GM18502 (cell line): Measurements from ENCODE around the gene APOL1.
"Not testable (repeated sequence)": the region's sequence is repeated elsewhere in the genome, so short reads cannot be mapped to it uniquely, and the experiment has no call there.

Experiments used
- ATAC-seq: cut with Tn5 transposase; IDR thresholded peaks from one replicate; pipeline ENCODE4 v1.9.1; 2021; ENCODE audit warnings: mild to moderate bottlenecking; ENCODE audit not compliant: unreplicated experiment, poor library complexity

The APOL1 gene

DNA sequence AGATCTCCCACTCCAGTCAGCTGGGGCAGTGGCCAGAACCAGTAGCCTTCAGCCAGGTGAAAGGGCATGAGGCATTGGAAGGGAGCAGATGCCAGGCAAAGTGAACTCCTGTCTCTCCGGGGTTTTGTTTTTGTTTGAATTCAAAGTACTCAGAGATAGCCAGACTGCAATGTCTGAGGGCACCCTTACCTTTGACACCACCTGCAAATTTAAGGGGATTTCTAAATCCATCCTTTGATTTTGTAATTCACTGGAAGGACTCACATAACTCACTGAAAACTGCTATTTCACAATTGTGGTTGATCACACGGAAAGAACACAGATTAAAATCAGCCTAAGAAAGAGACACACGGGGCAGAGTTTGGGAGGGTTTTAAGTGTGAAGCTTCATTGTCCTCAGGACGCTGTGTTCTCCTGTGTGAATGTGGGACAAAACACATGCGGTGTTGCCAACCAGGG is 10.3 kb downstream of the APOL1 start:
- ATAC-seq, result not testable (repeated sequence)

- ATAC-seq, result not testable (repeated sequence)
Measured at GRCh38 chr22:36263886-36264664, 11.1 kb downstream of the APOL1 start.

- no peak for ATAC-seq
Measured at GRCh38 chr22:36267058-36267457, 14.1 kb downstream of the APOL1 start.

GRCh38 chr22:36267896-36268485 is 15.1 kb downstream of the APOL1 start:
- ATAC-seq, result no peak

- not testable (repeated sequence) for ATAC-seq
Measured at GRCh38 chr22:36271231-36271630, 18.3 kb downstream of the APOL1 start.

DNA sequence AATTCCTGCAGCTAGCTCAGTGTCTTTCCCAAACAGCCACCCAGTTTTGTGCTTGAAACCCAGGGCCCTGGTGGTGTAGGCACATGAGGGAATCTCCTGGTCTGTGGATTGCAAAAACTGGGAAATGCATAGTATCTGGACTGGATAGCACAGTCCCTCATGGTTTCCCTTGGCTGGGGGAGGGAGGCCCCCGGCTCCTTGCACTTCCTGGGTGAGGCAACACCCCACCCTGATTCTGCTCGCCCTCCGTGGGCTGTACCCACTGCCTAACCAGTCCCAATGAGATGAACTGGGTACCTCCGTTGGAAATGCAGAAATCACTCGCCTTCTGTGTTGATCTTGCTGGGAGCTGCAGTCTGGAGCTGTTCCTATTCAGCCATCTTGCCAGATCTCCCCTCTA is 19.0 kb downstream of the APOL1 start:
- ATAC-seq, result not testable (repeated sequence)

DNA sequence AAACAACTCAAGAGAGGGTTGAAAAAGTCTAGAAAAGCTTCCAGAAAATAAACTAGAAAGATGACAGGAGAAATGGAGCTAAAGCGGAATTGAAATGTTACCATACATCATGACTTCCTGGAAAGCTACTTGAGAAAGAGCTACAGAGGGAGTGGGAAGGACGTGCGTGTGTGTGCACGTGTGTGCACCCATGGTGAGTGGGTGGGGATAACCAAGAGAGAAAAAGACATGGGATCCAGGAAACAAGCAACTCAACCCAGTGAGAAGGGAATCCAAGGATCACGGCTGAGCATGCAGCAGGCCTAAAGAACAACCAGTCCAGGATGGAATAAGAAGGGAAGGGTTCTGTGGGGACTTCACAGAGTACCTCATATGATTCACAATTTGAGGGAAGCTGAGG is 21.6 kb downstream of the APOL1 start:
- no peak for ATAC-seq

- no peak for ATAC-seq
Measured at GRCh38 chr22:36277482-36278291, 24.8 kb downstream of the APOL1 start.

- ATAC-seq, result no peak
Measured at GRCh38 chr22:36279219-36279666, 26.3 kb downstream of the APOL1 start.

DNA sequence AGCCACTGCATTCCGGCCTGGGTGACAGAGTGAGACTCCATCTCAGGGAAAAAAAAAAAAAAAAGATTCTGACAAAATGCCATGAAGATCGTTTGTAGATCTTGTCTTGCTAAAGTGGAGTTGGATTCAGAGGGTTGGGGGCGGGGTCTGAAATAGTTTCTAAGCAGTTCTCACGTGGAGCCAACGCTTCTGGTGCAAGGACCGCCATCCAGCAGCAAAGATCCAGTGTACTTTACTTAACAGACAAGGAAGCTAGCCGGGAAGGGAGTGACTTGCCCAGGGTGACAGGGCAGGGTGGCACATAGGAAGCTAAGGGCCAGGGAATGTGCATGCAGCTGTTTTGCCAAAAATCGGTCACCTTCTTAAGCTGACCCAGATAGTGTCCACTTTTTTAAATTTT is 27.4 kb downstream of the APOL1 start:
- ATAC-seq, result no peak

- no peak for ATAC-seq
Measured at GRCh38 chr22:36281781-36282327, 28.9 kb downstream of the APOL1 start.

- no peak for ATAC-seq
Measured at GRCh38 chr22:36282328-36282831, 29.4 kb downstream of the APOL1 start.

DNA sequence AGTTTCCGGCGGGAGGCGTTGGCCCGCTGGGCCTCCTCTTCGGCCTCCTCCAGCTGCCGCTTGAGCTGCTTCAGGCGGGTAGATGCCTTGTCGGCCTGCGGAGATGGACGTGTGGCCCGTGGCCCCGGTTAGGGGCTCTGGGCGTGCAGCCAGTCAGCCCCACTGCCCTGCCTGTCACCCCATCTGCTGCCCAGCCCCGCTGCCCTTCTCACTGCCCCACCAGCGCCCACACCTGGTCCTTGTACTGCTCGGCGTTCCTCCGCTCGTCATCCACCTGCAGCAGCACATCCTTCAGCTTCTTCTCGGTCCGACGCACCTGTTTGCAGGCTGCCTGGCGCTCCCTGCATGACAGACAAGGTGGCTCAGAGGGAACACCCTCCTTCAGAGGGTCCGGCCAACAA is 31.2 kb downstream of the APOL1 start:
- no peak for ATAC-seq

DNA sequence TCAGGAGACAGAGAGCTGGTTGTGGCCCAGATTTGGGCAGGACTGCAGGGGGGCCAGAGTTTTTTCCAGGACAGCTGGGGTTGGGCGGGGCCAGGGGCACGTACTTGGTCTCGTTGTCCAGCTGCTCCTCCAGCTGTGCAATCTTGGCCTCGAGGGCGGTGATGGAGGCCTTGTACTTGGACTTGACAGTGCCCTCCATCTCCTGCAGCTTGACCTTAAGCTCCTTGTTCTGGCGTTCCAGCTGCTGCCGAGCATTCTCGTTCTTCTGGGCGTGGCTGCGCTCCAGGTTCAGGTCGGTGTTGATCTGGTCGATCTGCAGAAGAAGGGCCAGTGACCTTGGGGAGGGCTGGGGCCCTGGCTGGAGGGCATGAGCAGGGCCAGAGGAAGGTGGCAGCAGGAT is 32.1 kb downstream of the APOL1 start:
- no peak for ATAC-seq

DNA sequence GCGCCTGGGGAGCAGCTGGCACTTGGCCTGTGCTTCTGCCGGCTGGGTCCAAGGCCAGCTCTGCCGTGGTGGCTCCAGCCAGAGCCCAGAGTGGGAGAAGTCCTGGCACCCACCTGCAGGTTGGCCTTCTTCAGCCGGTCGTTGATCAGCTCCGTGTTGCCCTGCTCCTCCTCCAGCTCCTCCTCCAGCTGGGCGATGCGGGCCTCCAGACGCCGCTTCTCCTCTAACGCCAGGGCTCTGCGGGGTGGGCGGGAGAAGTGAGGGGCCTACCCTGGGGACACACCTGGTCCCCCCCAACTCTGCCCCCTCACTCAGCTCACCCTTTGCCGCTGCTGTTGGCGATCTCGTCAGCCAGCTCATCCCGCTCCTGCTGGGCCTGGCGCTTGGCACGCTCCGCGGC is 32.6 kb downstream of the APOL1 start:
- ATAC-seq, result no peak

- no peak for ATAC-seq
Measured at GRCh38 chr22:36286096-36286957, 33.4 kb downstream of the APOL1 start.

DNA sequence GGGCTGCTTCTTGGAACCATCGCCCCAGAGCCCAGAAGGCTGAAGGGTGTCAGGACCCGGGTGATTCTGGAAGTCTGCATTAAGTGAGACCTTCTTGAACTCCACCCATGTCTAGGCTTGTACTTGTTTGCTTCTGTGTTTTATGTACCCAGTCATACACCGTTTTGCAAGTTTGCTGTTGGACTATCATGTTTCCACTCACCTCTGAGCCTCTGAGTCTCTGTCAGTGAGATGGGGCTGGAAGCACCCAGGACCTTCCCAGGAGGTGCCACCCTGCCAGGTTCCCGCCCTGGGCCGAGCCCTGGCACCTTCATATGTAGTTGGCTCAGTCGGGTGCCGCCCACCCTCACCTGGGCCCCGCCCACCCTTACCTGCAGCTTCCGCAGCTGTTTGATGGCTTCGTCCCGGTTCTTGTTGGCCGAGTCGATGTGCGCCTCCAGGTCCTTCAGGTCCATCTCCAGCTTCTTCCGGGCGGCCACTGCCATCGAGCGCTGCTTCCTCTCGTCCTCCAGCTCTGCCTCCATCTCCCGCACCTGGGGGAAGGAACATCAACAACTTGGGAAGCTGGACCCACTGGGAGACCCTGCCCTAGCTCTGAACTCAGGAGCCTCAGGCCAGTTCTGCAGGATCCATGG is 35.1 kb downstream of the APOL1 start:
- no peak for ATAC-seq

GRCh38 chr22:36288571-36289405 is 35.9 kb downstream of the APOL1 start:
- no peak for ATAC-seq
